Measurements from ENCODE around the gene OR2AG1.

Gene OR2AG1, protein sequence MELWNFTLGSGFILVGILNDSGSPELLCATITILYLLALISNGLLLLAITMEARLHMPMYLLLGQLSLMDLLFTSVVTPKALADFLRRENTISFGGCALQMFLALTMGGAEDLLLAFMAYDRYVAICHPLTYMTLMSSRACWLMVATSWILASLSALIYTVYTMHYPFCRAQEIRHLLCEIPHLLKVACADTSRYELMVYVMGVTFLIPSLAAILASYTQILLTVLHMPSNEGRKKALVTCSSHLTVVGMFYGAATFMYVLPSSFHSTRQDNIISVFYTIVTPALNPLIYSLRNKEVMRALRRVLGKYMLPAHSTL

DNA sequence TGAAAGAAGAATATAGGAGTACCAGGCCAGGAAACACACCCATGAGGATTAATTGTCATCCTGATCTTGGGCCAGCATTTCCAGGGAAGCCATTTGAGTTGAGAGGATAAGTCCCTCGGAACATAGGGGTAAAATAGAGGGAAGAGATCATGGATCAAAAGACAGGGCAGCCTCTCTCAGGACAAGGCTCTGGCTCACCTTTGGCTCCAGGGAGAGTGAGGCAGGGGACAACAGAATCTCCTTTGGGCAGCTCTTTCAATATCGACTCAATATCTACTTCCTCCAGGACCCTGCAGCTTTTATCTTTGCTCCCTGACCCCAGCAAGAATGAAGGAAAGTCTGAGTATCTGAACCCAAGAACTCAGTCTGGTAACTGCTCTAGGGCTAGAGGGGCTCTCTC is at the start of gene OR2AG1:
Gene OR2AG1 (plus strand): TSS at position 301 of the 400 bp plus-strand sequence. CDS start 2,018 bp downstream, outside the sequence.
- no peak for DNase-seq (ENCODE audit: extremely low read depth in 1 of 2, low read depth in 1 of 2)

DNA sequence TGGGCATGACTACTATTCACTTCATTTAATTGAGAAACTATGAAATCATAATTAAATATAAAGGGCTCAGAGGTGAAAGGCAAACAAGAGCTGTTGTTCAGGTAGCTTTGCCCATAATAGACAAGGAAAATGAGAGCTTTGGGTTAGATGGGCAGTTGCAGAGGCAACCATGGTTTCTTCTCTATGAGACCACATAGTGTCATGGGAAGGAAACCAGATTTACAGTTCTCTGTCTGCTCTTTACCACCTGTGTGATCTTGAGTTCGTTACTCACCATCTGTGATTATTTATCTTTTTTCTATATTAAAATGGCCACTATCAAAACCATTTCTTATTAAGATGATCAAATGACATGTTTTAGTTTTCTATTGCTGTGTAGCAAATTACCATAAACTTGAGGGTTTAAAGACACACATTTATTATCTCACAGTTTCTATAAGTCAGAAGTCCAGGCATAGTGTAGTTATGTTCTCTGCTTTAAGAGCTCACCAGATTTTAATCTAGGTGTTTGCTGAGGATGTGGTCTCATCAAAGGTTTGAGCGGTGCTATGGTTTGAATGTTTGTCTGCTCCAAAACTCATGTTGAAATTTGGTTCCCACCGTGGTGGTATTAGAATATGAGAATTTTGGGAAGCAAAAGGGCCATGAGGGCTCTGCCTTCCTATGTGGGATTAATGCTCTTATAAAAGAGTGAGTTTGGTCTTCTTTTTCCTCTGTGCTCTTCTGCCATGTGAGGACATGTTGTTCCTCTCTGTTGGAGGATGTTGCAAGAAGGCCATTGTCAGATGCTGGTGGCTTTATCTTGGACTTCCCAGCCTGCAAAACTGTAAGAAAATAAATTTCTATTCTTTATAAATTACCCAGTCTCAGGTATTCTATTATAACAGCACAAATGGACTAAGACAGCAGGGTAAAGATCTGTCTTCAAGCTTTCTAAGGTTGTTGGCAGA is 49.2 kb upstream of the OR2AG1 start:
- no peak for DNase-seq (ENCODE audit: extremely low read depth in 1 of 2, low read depth in 1 of 2)

DNA sequence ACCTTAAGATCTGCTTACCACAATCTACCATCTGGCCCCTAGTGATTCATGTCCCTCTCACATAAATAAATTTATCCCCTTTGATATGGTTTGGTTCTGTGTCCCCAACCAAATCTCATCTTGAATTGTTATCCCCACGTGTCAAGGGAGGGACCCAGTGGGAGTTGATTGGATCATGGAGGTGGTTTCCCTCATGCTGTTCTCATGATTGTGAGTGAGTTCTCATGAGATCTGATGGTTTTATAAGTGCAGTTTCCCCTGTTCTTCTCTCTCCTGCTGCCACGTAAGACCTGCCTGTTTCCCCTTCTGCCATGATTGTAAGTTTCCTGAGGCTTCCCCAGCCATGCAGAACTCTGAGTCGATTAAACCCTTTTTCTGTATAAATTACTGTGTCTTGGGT is 48.2 kb upstream of the OR2AG1 start:
- no peak for DNase-seq (ENCODE audit: extremely low read depth in 1 of 2, low read depth in 1 of 2)

DNA sequence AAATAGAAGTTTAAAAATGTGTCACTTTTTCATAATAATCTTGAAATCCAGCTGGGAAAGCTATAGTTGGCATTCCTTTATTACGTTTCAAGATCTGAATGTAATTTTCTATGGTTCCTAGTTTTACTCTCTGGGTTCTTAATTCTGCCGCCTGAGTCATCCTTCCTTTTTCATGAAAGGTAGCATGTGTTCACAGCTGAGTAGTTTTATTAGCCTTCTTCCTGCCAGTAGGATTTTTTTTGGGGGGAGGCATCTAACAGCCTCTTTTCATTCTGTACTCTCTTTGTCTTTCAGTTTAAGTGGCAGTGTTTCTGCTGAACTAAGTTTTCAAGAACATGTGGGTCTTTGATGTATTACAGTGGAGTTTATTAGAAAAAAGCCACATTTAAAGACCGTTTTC is 47.5 kb upstream of the OR2AG1 start:
- DNase-seq (ENCODE audit: extremely low read depth in 1 of 2, low read depth in 1 of 2): no peak

DNA sequence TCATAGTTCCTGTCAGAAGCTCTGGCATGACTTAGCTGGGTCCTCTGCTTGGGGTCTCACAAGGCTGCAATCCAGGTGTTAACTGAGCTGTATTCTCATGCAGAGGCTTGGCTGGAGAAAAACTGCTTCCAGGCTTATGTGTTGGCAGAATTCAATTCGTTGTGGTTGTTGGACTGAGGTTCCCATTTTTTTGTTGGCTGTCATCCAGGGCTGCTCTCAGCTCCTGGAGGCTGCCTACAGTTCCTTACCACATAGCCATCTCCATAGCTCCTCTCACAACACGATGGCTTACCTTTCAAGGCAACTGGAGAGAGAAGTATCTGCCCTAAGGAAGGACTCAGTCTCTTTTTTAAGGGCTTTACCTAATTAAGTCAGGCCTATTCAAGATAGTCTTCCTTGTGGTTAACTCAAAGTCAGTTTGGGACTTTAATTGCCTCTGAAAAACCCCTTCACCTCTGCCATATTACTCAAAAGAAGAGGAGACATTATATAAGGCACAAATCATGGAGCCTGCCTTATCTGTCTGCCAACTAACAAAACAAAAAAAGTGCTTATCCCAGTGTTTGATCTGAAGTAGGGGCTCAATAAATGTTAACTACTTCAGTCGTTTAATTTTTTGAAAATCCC is 46.2 kb upstream of the OR2AG1 start:
- no peak for DNase-seq (ENCODE audit: extremely low read depth in 1 of 2, low read depth in 1 of 2)

DNA sequence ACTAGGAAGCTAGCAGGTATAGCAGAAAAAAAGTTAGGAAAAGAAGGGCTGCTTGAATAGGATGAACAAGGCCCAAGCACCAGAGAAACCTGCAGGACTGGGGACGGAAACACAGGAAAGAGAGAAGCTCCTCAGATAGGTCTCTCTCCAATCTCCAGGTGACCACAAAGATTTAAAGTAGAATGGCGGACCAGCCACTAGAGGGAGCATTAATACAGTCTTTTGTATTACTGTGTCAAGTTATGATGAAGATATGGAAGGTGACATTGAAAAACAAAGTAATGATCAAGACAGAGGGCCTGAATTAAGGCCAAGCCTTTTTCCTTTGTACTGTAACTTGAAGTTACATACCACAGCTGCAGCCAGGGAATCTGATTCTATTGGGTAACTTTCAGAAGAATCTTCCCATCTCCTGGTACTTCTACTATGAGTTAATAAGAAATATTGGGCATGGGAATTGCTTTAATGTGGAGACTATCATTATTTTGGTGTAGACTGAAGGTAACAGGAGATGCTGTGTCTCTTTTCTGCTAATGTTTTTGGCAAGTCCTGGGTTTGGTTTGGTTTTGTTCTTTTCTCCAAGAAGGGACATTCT is 44.9 kb upstream of the OR2AG1 start:
- DNase-seq (ENCODE audit: extremely low read depth in 1 of 2, low read depth in 1 of 2): peak in 1 of 2 donors; percentile 49

DNA sequence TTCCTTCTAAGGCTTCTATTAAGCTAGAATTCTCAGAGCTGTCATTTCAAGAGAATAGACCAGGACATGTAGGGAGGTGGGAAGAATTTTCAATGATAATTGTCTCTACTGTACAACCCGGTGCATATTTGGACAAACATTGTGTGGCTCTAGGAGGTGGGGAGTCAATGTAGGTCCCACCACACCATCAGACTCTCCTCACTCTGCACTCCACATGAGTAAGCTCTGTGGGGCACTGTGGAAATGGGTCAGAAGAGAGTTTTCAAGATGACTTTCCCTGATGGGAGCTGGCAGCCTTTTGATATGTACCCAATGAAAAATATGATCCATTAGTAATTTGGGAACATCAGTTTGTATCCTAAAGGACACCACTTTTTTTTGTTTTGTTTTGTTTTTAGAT is 44.2 kb upstream of the OR2AG1 start:
- no peak for DNase-seq (ENCODE audit: extremely low read depth in 1 of 2, low read depth in 1 of 2)

DNA sequence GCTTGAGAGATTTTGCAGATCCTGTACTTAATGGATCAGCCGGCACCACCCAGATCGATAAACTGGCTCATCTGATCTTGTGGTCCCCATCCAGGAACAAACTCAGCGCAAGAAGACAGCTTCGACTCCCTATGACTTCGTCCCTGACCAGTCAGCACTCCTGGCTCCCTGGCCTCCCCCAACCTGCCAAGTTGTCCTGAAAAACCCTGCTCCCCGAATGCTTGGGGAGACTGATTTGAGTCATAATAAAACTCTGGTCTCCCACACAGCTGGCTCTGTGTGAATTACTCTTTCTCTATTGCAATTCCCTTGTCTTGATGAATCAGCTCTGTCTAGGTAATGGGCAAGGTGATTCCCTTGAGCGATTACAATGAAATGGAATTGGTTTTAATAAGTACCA is 40.6 kb upstream of the OR2AG1 start:
- DNase-seq (ENCODE audit: extremely low read depth in 1 of 2, low read depth in 1 of 2): no peak

DNA sequence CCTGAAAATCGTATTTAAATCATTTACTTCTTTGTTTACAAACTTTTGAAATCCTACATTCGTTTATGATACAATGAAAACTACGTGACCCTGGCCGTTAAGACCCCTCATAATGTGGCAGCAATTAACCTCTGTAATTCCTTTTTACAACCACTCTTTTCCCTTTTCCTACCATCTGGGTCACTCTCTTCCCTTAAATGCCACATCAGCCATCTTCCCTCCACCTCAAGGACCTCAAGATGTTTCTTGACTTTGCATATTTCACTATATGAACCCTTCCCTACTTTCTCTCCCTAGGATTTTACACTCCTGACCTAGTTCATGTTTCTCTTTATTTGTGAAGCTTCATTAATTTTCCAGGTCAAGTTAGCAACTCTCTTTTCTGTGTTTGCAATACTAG is 37.8 kb upstream of the OR2AG1 start:
- no peak for DNase-seq (ENCODE audit: extremely low read depth in 1 of 2, low read depth in 1 of 2)

DNA sequence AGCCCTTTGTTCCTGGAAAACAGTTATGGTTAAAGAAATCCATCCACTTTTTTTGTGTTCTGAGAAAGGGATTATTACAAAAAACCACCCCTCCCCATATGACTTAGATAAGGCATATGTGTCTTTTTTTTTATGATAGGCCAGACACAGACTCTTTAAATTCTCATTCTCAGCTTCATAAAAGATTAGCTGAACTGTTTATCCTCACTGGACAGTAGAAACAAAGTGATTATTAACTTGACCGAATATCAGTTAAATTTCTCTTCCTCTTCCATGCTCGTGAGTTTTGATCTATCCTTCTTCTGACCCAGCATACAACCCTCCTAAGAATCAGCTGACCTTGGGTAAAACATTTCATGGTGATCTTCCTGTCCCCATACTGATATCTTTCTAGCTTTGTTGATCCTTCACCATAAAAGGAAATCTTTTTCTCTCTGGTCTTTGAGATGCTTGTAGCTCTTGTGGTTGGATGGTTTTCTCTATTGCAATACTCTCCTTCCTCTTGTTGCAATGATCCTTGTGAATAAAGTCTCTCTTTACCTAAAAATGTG is 37.3 kb upstream of the OR2AG1 start:
- DNase-seq (ENCODE audit: extremely low read depth in 1 of 2, low read depth in 1 of 2): no peak

DNA sequence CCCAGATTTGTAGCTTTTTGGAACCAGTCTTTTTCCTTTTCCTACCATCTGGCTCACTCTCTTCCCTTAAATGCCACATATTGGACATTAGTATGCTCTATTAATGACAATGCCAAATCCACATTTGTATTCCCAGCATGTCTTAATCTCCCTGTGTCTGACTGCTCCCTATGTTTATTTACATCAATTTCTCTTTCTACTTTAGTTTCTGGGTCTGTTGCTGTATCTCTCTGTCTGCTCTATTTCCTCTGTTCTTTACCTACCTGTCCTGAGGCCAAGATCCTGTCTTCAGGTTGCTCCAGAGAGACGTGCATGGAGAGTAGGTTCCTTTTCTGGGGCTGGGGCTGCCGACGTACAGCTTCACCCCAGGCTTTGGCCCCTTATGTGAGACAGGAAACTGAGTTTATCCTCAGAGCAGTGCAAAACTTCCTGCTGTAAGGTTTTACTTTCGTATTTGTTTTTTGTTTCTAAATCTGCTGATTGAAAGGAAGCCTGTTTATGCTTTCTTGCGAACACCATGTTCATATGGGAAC is 36.7 kb upstream of the OR2AG1 start:
- no peak for DNase-seq (ENCODE audit: extremely low read depth in 1 of 2, low read depth in 1 of 2)

DNA sequence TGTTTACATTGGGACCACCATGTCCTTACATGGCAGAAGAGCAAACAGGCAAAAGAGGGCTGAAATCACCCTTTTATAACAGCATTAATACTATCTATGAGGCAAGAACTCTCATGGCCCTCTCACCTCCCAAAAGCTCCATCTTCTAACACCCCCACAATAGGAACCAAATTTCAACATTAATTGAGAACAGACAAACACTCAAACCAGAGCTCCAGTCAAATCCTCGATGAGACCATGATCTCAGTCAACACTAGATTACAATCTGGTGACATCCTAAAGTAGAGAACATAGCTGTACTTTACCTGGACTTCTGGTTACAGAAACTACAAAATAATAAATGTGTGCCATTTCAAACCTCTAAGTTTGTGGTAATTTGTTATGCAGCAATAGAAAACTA is 36.2 kb upstream of the OR2AG1 start:
- DNase-seq (ENCODE audit: extremely low read depth in 1 of 2, low read depth in 1 of 2): no peak

DNA sequence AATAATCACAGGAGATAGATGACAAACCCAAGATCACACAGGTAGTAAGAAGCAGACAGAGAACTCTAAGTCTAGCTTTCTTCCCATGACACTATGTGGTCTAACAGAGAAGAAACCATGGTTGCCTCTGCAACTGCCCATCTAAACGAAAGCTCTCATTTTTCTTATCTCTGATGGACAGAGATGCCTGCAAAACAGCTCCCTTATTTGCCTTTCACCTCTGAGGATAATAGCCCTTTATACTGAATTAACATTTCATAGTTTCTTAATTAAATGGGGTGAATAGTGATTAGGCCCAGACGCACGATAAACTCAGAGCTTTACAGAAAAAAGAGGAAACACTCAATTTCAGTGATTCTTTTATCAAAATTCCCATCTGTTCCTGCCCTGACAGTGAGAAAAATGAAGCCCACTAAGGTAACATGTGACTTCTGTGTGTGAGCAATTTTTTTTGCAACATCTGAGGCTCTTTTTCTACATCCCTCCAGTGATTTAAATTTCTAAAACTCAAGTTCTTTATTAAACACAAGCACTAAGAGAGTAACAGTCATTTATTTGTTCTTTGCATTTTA is 35.6 kb upstream of the OR2AG1 start:
- DNase-seq (ENCODE audit: extremely low read depth in 1 of 2, low read depth in 1 of 2): no peak

DNA sequence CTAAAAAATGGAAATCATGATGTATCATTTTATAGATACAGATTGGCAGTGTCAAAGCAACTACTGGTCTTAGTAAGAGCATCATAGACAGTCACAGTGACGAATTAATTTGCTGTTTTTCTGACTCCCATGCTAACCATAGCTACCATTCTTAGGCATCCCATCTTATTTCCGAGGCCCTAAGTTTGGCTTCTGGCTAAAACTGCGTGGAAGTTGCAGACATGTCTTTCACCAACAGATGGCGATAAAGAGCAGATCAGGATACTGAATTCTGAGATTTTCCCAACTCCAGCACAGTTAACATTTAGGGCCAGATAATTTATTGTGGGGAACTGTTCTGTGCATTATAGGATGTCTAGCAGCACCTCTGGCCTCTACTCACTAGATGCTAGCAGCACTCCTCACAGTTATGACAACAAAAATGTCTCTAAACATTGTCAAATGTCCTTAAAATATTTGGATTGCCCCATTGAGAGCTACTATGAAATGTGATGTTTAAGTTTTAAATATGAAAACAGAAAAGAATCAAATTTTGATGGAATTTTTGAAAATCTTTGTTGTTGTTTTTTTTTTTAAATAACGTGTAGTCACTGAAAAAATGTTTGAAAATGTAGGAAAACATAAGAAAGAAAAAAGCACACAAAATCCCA is 27.4 kb upstream of the OR2AG1 start:
- no peak for DNase-seq (ENCODE audit: extremely low read depth in 1 of 2, low read depth in 1 of 2)

DNA sequence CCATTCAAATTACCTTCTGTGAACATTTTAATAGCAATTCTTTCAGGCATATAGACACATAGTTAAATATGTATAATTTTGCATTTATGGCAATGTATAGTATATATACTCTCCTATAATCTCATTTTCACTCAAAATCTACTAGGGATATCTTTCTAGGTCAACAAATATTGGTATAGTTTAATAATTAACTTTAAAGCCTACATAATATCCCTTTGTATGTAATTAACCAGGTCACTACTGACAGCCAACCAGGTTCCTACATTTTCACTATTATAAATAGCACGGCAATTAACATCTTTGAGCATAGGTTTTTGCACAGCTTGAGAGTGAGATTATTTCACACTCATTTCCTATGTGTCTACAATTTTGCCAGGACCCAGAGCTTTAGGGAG is 26.9 kb upstream of the OR2AG1 start:
- no peak for DNase-seq (ENCODE audit: extremely low read depth in 1 of 2, low read depth in 1 of 2)

DNA sequence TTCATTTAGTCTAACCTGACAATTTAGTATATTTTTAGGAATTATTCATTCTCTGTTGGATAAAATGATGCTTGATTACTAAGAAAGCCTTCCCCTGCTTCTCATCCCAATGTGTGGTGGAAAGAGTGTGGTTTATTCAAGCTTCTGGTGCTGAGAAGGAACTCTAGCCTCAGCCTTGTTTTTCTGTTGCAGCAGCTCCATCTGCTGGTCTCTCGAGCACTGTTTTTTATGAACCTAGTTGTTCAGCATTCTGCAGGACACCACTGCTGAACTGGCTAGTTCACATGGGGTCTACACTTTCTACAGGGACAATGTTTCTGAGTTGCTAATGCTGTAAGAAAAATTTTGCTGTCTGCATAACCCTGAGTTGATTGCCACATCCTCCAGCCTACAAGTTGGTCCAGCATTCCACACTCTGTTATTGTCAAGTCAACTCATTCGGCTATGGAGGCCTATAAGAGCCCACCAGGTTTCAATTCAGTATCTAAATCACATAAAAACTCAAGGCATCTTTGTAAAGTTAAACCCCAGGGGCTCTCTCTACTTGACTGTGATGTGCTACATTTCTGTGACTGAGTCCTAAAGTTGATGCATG is 25.4 kb upstream of the OR2AG1 start:
- DNase-seq (ENCODE audit: extremely low read depth in 1 of 2, low read depth in 1 of 2): no peak

DNA sequence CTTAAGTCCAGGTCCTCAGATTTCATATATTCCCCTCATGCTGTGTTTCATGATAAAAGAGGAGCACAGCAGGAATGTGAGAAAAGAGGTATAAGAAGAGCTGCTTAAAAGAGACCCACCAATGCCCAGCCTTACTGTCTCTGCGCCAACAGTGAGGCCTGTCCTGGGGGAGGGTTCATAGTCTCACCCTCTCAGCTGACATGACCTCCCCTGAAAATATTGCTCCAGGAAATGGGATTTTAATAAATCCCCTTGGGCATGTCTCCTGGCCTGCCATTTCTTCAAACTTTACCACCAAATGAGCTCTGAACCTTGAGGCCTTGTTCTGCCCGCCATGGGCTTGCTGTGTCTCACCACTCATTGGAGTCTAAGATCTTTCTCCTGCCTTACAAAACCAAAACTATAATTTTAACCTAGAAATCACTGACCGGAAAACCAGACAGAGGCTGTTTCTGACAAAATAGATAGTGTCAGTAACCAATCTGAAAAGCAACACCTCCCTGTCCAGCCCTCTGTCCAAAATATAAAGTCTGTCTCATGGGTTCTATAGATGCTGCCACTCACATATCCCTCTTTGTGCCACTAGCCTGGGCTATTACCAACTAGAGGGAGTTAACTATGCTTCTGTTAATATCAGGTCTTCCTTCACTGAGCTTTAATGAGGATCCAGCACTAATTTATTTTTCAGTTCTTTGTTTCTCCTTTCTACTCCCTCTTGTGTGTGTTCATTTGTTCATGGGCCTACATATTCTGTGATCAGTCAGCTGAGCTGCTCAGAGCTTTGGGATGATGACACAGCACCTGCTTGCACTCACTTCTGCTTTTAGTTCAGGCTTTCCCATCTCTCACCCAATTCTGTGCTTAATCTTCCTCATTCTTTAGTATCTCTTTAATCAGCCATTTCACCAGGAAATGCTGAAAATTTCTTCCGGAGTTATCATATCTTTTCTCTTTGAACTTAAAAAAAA is 10.6 kb upstream of the OR2AG1 start, which contains the start of gene OR2AG2:
Gene OR2AG2 (minus strand): TSS at position 51 of the 968 bp plus-strand sequence. CDS start 3,019 bp downstream, outside the sequence.
- DNase-seq (ENCODE audit: extremely low read depth in 1 of 2, low read depth in 1 of 2): no peak

DNA sequence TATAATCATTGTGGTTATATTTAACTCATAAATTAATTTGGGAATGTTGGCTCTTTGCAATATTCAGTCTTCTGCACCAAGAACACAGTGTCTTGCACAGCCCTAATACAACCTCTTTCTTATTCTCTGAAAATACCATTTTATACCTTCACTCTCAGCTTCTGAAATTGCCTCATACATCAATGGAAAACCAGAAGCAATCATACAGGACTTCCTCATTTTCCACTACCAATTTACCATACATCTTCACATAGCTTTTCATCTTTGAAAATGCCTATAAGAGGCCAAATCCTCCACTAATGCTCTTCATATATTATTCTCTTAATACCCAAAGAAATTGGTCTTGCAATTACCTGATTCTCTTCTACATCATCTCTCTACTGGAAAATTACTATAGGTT is 4.3 kb upstream of the OR2AG1 start:
- DNase-seq (ENCODE audit: extremely low read depth in 1 of 2, low read depth in 1 of 2): no peak

All from stimulated activated CD8-positive, alpha-beta memory T cell treated with anti-CD3 and anti-CD28 coated beads, Interleukin-7, amount 100 ng/mL, for 48 hours (primary cell).